ENCODE data around the gene HOXD10. TPM values are rescaled to one million over a fixed set of nuclear protein-coding genes. Genes with fewer than 3 reads are reported as not detected.

Gene HOXD10
- total RNA-seq, 1 experiment from 2014 or later: not detected

- no peaks in the 10 kb centered on the region for H3K27me3 ChIP-seq (ENCODE audit: control insufficient read depth, insufficient read depth, low read length)
- ChIA-PET POLR2A (no interaction called here), CTCF (no interaction called here)
- BruUV-seq (replicated peaks): no TSS peak
- DNase-seq (ENCODE audit: low read depth, low spot score) (no peak), ATAC-seq (no peak)
- TF ChIP-seq TCF7L2 (IDR thresholded peaks at IDR 0.05; ENCODE audit: low read depth, low read length) (no peak), POLR2AphosphoS5 (IDR thresholded peaks at IDR 0.05; ENCODE audit: low read depth, low read length) (no peak), SIN3A (IDR thresholded peaks at IDR 0.05; ENCODE audit: borderline replicate concordance, insufficient read depth, low read depth, low read length) (no peak), REST (IDR thresholded peaks at IDR 0.05; ENCODE audit: insufficient read depth in 1 of 2, low read depth in 2 of 2, low read length in 1 of 2) (no peak), CTCF (IDR thresholded peaks at IDR 0.05) (no peak)
- H3K27ac ChIP-seq (ENCODE audit: low read length): no peak overlapping the region
- in situ Hi-C loops (cut with HindIII; ENCODE audit: low pct_unique_long_range_greater_than_20kb, low sequenced_read_pairs) (no loop called here), intact Hi-C loops (cut with micrococcal nuclease; ENCODE audit: unreplicated experiment) (no loop called here)
- H3K4me1 ChIP-seq (ENCODE audit: control insufficient read depth, insufficient read depth, low read length): no peaks in the 10 kb centered on the region
- no peaks in the 10 kb centered on the region for H3K36me3 ChIP-seq (ENCODE audit: control insufficient read depth, insufficient read depth, low read length)
- no peak overlapping the region for H3K4me3 ChIP-seq (ENCODE audit: low read depth in 2 of 2, low read length in 2 of 2)
- H3K9me3 ChIP-seq (ENCODE audit: control insufficient read depth, insufficient read depth, low read depth, low read length): no peaks in the 10 kb centered on the region
Observed at GRCh38 chr2:176163672-176164056, 47.1 kb downstream of the HOXD10 start.

- no peaks in the 10 kb centered on the region for H3K9me3 ChIP-seq (ENCODE audit: control insufficient read depth, insufficient read depth, low read depth, low read length)
- no peak for TF ChIP-seq POLR2AphosphoS5 (IDR thresholded peaks at IDR 0.05; ENCODE audit: low read depth, low read length)
- TF ChIP-seq CTCF (IDR thresholded peaks at IDR 0.05): no peak
- TF ChIP-seq SIN3A (IDR thresholded peaks at IDR 0.05; ENCODE audit: borderline replicate concordance, insufficient read depth, low read depth, low read length): no peak
- no peak for TF ChIP-seq REST (IDR thresholded peaks at IDR 0.05; ENCODE audit: insufficient read depth in 1 of 2, low read depth in 2 of 2, low read length in 1 of 2)
- no peak for TF ChIP-seq TCF7L2 (IDR thresholded peaks at IDR 0.05; ENCODE audit: low read depth, low read length)
- BruUV-seq (replicated peaks): no TSS peak
- intact Hi-C loops (cut with micrococcal nuclease; ENCODE audit: unreplicated experiment) (no loop called here), in situ Hi-C loops (cut with HindIII; ENCODE audit: low pct_unique_long_range_greater_than_20kb, low sequenced_read_pairs) (no loop called here)
- H3K36me3 ChIP-seq (ENCODE audit: control insufficient read depth, insufficient read depth, low read length): no peaks in the 10 kb centered on the region
- no peak overlapping the region for H3K27ac ChIP-seq (ENCODE audit: low read length)
- DNase-seq (ENCODE audit: low read depth, low spot score) (no peak), ATAC-seq (no peak)
- ChIA-PET CTCF (no interaction called here), POLR2A (no interaction called here)
- no peaks in the 10 kb centered on the region for H3K27me3 ChIP-seq (ENCODE audit: control insufficient read depth, insufficient read depth, low read length)
- H3K4me3 ChIP-seq (ENCODE audit: low read depth in 2 of 2, low read length in 2 of 2): no peak overlapping the region
- H3K4me1 ChIP-seq (ENCODE audit: control insufficient read depth, insufficient read depth, low read length): no peaks in the 10 kb centered on the region
Observed at GRCh38 chr2:176164201-176164600, 47.6 kb downstream of the HOXD10 start.

Measured in Panc1 (cell line).